Lung (tissue), 12 donors: Measurements from ENCODE around the gene SLC4A11. TPM values are rescaled to one million over a fixed set of nuclear protein-coding genes. Genes with fewer than 3 reads are reported as not detected.

ENCODE experiments used
- ATAC-seq: fragments of 200-7000 bp; cut with Tn5 transposase; one replicate; pipeline ENCODE4 v1.9.1; 2020; ENCODE audit warnings: moderate number of reproducible peaks; ENCODE audit not compliant: insufficient read depth, low FRiP score
- DNase-seq, 3 donors: peaks; one replicate each; pipeline ENCODE4 v3.0.0-alpha.2; 2013 to 2017
- H3K27ac ChIP-seq, 2 donors: one replicate each; pipeline ENCODE4 v1.5.1; 2013; ENCODE audit warnings: mild to moderate bottlenecking in 2 of 2, moderate library complexity in 2 of 2, control low read depth in 1 of 2, inconsistent platforms in 1 of 2, low read depth in 1 of 2, low read length in 1 of 2
- H3K27me3 ChIP-seq, 3 donors: one replicate each; pipeline ENCODE4 v1.5.1; 2013; ENCODE audit warnings: low read length in 2 of 3; ENCODE audit not compliant: control insufficient read depth in 3 of 3, insufficient read depth in 3 of 3
- H3K36me3 ChIP-seq, 4 donors: one replicate each; pipeline ENCODE4 v1.5.1; 2013; ENCODE audit warnings: low read length in 4 of 4, mild to moderate bottlenecking in 1 of 4, moderate library complexity in 1 of 4; ENCODE audit not compliant: control insufficient read depth in 4 of 4, insufficient read depth in 4 of 4
- H3K4me1 ChIP-seq, 5 donors: one replicate each; pipeline ENCODE4 v1.5.1; 2013; ENCODE audit warnings: low read length in 5 of 5, mild to moderate bottlenecking in 2 of 5, moderate library complexity in 1 of 5; ENCODE audit not compliant: control insufficient read depth in 5 of 5, insufficient read depth in 5 of 5
- H3K4me3 ChIP-seq: one replicate; pipeline ENCODE4 v1.5.1; 2013; ENCODE audit warnings: mild to moderate bottlenecking, control low read depth, moderate library complexity
- H3K9ac ChIP-seq, 2 donors: one replicate each; pipeline ENCODE4 v1.5.1; 2013; ENCODE audit warnings: low read length in 2 of 2, control low read depth in 1 of 2; ENCODE audit not compliant: insufficient read depth in 1 of 2
- H3K9me3 ChIP-seq, 4 donors: one replicate each; pipeline ENCODE4 v1.5.1; 2013; ENCODE audit warnings: low read length in 3 of 4, mild to moderate bottlenecking in 1 of 4, moderate library complexity in 1 of 4; ENCODE audit not compliant: control insufficient read depth in 4 of 4, insufficient read depth in 3 of 4
- WGBS, 2 donors: extraction: QIAGEN DNeasy Blood & Tissue Kit; methylation state at CpG; one replicate each; pipeline ENCODE4 v1.1.7; 2013; 5-methylcytosine and 5-hydroxymethylcytosine counted together
- polyA plus RNA-seq, 2 donors: library from polyadenylated mRNA; stranded (reverse); fragments of 200-250 nt; gene quantifications; one replicate each; pipeline ENCODE4 v1.2.1, GENCODE V29; 2013
- total RNA-seq, 2 donors: library from RNA; depleted of rRNA in 1 of 2; stranded (reverse); fragments of >200 nt in 1 of 2; gene quantifications; one replicate each; pipeline ENCODE4 v1.2.1, GENCODE V29; 2014 to 2021
- TF ChIP-seq, protein P1 (sequence below): IDR thresholded peaks from 2 replicates; pipeline ENCODE4 v1.5.1; 2012; ENCODE audit warnings: mild to moderate bottlenecking; ENCODE audit errors: control extremely low read depth, extremely low read depth
- donor health status: control.
- donor health status: control.
- donor health status: Bipolar disorder and iron deficiency.
- donor health status: healthy.
- donor health status: DM: yes; HTN: yes; CAD: no.

Gene SLC4A11
- total and polyA plus RNA-seq, 4 donors, result 0.40 to 8.8 (median 4.7) TPM

- ATAC-seq (no peak), DNase-seq (no peak)
- H3K9me3 ChIP-seq, result peaks cover 0 to 2% (median 0%) of the 10 kb centered on the region in 4 donors
- no peaks in the 10 kb centered on the region for H3K27me3 ChIP-seq
- WGBS, 2 donors, result 94 to 97% methylated on average over 10 of the region's 10 CpGs
- TF ChIP-seq, protein P1, sequence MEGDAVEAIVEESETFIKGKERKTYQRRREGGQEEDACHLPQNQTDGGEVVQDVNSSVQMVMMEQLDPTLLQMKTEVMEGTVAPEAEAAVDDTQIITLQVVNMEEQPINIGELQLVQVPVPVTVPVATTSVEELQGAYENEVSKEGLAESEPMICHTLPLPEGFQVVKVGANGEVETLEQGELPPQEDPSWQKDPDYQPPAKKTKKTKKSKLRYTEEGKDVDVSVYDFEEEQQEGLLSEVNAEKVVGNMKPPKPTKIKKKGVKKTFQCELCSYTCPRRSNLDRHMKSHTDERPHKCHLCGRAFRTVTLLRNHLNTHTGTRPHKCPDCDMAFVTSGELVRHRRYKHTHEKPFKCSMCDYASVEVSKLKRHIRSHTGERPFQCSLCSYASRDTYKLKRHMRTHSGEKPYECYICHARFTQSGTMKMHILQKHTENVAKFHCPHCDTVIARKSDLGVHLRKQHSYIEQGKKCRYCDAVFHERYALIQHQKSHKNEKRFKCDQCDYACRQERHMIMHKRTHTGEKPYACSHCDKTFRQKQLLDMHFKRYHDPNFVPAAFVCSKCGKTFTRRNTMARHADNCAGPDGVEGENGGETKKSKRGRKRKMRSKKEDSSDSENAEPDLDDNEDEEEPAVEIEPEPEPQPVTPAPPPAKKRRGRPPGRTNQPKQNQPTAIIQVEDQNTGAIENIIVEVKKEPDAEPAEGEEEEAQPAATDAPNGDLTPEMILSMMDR, result no peak
- H3K4me1 ChIP-seq, result no peaks in the 10 kb centered on the region
- H3K4me3 ChIP-seq, result no peak overlapping the region
- peaks cover 12 to 60% (median 41%) of the 10 kb centered on the region in 4 donors for H3K36me3 ChIP-seq
- no peak overlapping the region for H3K9ac ChIP-seq
- no peak overlapping the region for H3K27ac ChIP-seq
Measured at GRCh38 chr20:3194617-3195280, 44.2 kb downstream of the SLC4A11 start.

GRCh38 chr20:3193806-3194616 lies 45.0 kb downstream of the SLC4A11 start:
- Histone ChIP-seq H3K36me3 (peaks cover 12 to 57% (median 36%) of the 10 kb centered on the region in 4 donors), H3K27me3 (no peaks in the 10 kb centered on the region), H3K4me3 (no peak overlapping the region), H3K9ac (no peak overlapping the region), H3K9me3 (peaks cover 0 to 2% (median 0%) of the 10 kb centered on the region in 4 donors), H3K27ac (no peak overlapping the region), H3K4me1 (no peaks in the 10 kb centered on the region)
- no peak for ATAC-seq
- TF ChIP-seq, protein P1, result no peak
- WGBS, 2 donors, result 82 to 90% methylated on average over 14 of the region's 14 CpGs
- no peak for DNase-seq

DNA sequence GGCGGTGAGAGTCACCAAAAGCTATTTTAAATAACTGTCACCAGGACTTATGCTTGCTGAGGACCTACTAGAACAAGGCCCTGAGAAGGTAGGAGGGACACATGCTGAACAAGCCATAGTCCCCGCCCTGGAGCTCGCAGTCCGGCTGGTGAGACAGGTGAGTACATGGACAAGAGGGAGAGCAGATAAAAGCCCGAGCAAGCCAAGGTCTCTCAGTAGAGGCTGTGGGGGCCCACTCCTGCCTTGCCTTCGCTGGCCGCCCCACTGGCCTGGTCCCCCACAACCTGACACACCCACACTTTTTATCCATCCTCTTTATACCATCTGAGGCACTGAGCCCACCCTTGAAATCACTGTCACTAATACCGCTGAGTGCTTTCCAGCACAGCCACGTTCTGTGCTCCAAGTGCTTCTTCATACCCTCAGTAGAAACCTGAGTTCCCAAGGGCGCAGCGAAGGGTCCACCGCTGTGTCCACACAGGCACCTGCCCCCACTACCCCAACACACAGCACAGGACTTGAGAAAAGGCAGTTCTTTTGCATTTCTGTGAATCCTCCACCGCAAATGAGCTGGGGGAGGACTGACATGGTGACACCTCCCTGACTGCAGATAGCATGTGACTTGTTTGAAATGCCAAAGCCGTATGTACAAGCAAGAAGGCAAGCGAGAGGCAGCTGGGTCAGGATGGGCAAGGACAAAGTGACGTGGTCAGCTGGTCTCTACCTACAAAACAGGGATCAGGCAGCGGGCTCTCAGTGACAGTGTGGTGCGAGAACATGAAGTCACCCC lies 46.6 kb downstream of the SLC4A11 start:
- DNase-seq (no peak), ATAC-seq (no peak)
- 95 to 97% methylated on average over 18 of the region's 18 CpGs for WGBS, 2 donors
- Histone ChIP-seq H3K27ac (no peak overlapping the region), H3K4me1 (no peaks in the 10 kb centered on the region), H3K9me3 (peaks cover 0 to 2% (median 0%) of the 10 kb centered on the region in 4 donors), H3K27me3 (no peaks in the 10 kb centered on the region), H3K4me3 (no peak overlapping the region), H3K9ac (no peak overlapping the region), H3K36me3 (peaks cover 12 to 57% (median 34%) of the 10 kb centered on the region in 4 donors)
- TF ChIP-seq, protein P1, result no peak
